Measurements from ENCODE around the gene CYTL1. TPM values are rescaled to one million over a fixed set of nuclear protein-coding genes. Genes with fewer than 3 reads are reported as not detected.
A peak's percentile ranks its signal among the peaks of the same experiment; 100 is the strongest.

The CYTL1 gene
- total and polyA plus RNA-seq, 2 of the 4 experiments (the other 2 are of a cell fraction): 1.3 to 7.4 TPM

DNA sequence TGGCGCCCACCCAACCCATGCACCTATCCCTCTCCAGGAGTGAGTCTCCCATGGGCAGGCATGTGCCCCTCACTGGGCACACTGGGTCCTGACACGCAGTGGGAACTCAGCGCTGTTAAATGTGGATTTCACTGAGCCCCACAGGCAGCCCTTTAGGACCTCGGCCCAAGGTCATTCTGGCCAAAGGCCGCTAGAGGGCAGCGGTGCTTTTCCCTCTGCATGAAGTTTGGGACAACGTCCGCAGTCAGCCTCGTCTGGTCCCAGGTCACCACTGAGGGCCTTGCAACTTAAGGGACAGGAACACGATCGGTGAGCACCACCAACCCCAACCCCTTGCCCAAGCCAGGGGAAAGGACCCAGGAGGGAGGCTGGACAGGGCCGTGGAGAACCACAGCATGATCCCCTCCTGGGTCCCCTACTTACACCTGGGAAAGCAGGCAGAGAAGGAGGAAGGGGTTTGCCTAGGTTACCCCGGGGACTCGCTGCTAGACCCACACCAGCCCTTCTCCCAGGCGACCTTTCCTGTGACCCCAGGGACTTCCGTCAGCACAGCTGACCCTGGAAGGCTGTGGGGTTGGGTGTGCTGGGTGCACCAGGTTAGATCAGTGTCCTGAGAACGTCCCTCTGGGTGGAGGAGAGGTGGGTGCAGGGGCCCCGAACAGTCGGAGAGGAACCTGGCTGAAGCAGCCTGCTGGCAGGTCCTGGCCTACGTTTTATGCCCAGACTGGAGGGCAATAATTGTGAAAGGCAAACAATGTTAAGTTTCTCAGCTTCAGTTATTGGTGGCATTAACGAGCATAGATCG, 24.0 kb downstream of the CYTL1 start:
- dilution Hi-C loops (cut with HindIII; ENCODE audit: low sequenced_read_pairs, unreplicated experiment): no loop called here

More for the DNA sequence above, 24.0 kb downstream of the CYTL1 start:
- no TSS peak for BruUV-seq (replicated peaks)
- no peak overlapping the region for H3K18ac ChIP-seq (ENCODE audit: low read depth, low read length)
- H2AK9ac ChIP-seq (replicated peaks; ENCODE audit: low read depth, low read length, poor library complexity): peak overlapping the region; percentile 90
- H3K4me2 ChIP-seq (ENCODE audit: low read depth, low read length): no peak overlapping the region
- no peaks in the 10 kb centered on the region for H3K36me3 ChIP-seq (ENCODE audit: control insufficient read depth, insufficient read depth, low read length)
- peaks cover 12% of the 10 kb centered on the region for H3K4me1 ChIP-seq (ENCODE audit: control insufficient read depth, insufficient read depth, low read length)
- TF ChIP-seq, protein P1, sequence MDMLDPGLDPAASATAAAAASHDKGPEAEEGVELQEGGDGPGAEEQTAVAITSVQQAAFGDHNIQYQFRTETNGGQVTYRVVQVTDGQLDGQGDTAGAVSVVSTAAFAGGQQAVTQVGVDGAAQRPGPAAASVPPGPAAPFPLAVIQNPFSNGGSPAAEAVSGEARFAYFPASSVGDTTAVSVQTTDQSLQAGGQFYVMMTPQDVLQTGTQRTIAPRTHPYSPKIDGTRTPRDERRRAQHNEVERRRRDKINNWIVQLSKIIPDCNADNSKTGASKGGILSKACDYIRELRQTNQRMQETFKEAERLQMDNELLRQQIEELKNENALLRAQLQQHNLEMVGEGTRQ (IDR thresholded peaks at IDR 0.05; ENCODE audit: low read depth, low read length): no peak
- TF ChIP-seq POLR2A (IDR thresholded peaks at IDR 0.05; ENCODE audit: low read depth, low read length) (0 out of 2 replicates have a peak, but pooled peaks have one; percentile 20), RAD21 (IDR thresholded peaks at IDR 0.05; ENCODE audit: low read length) (peak; percentile 92), CHD1 (IDR thresholded peaks at IDR 0.05; ENCODE audit: low read depth, low read length) (no peak), MAZ (IDR thresholded peaks at IDR 0.05; ENCODE audit: borderline replicate concordance, low read depth, low read length) (no peak), RCOR1 (IDR thresholded peaks at IDR 0.05; ENCODE audit: insufficient replicate concordance, low read length) (no peak), SMC3 (IDR thresholded peaks at IDR 0.05; ENCODE audit: low read depth, low read length) (peak; percentile 77)
- TF ChIP-seq, protein P2, sequence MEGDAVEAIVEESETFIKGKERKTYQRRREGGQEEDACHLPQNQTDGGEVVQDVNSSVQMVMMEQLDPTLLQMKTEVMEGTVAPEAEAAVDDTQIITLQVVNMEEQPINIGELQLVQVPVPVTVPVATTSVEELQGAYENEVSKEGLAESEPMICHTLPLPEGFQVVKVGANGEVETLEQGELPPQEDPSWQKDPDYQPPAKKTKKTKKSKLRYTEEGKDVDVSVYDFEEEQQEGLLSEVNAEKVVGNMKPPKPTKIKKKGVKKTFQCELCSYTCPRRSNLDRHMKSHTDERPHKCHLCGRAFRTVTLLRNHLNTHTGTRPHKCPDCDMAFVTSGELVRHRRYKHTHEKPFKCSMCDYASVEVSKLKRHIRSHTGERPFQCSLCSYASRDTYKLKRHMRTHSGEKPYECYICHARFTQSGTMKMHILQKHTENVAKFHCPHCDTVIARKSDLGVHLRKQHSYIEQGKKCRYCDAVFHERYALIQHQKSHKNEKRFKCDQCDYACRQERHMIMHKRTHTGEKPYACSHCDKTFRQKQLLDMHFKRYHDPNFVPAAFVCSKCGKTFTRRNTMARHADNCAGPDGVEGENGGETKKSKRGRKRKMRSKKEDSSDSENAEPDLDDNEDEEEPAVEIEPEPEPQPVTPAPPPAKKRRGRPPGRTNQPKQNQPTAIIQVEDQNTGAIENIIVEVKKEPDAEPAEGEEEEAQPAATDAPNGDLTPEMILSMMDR (conservative IDR thresholded peaks at IDR 0.05; ENCODE audit: low read depth, low read length): peak; percentile 86
- peak overlapping the region; percentile 38 for H2BK20ac ChIP-seq (ENCODE audit: low read depth, low read length)
- H4K20me1 ChIP-seq (ENCODE audit: insufficient read depth, low read length): no peaks in the 10 kb centered on the region
- WGBS, 2 experiments (ENCODE audit: extremely low coverage in 2 of 2, insufficient read length in 1 of 2): no CpG with 5 or more reads among the region's 22 CpGs
- peaks cover 4% of the 10 kb centered on the region; the same call in 1 of the 2 replicates for H3K9me1 ChIP-seq (ENCODE audit: insufficient read depth, low read length)
- 0 out of 2 replicates have a peak overlapping the region, but pooled peaks have one; percentile 38 for H4K91ac ChIP-seq (ENCODE audit: insufficient read depth, low read depth, low read length)
- H3K27ac ChIP-seq (ENCODE audit: insufficient read depth, low read length): no peak overlapping the region
- H3K56ac ChIP-seq (ENCODE audit: extremely low read depth, insufficient read depth, low read length): no peak overlapping the region
- peak overlapping the region; percentile 53 for H2BK120ac ChIP-seq (ENCODE audit: low read depth, low read length)
- H2AFZ ChIP-seq (replicated peaks; ENCODE audit: low read length, poor library complexity): peak overlapping the region; percentile 81
- ATAC-seq (ENCODE audit: low read depth) (peak; percentile 83), DNase-seq (peak; percentile 58)
- no peak overlapping the region; the same call in 1 of the 2 replicates for H3K9ac ChIP-seq (ENCODE audit: low read depth, low read length)
- ChIA-PET POLR2A (ENCODE audit: unreplicated experiment) (no interaction called here), CTCF (interaction anchor here (0.6 kb wide), 1 partner anchor 105 kb away, joined by 3 read pairs; no protein-coding TSS in a partner anchor)
- in situ Hi-C loops (cut with MboI; ENCODE audit: low sequenced_read_pairs) (loop anchor here (5.0 to 10.0 kb wide), 3 partner anchors 147 to 511 kb away; no protein-coding TSS in a partner anchor), intact Hi-C loops (cut with micrococcal nuclease) (loop anchor here (1.0 to 10.0 kb wide), 7 partner anchors 55 to 818 kb away; no protein-coding TSS in a partner anchor)
- H3K14ac ChIP-seq (replicated peaks; ENCODE audit: low read depth, low read length): no peak overlapping the region
- H3K9me3 ChIP-seq (ENCODE audit: control insufficient read depth, insufficient read depth, low read length): no peaks in the 10 kb centered on the region
- no peak overlapping the region for H2BK5ac ChIP-seq (ENCODE audit: low read depth, low read length, poor library complexity, severe bottlenecking)
- H3K4me3 ChIP-seq (ENCODE audit: insufficient read depth, low read depth, low read length): no peak overlapping the region
- H4K8ac ChIP-seq (ENCODE audit: low read depth in 2 of 2, low read length in 2 of 2): peak overlapping the region in 1 of 2 experiments; percentile 56; a peak in 1 of 4 replicates
- no peaks in the 10 kb centered on the region; the same call in 1 of the 2 replicates for H3K27me3 ChIP-seq (ENCODE audit: control insufficient read depth, insufficient read depth, low read length)
- peak overlapping the region; percentile 46; the same call in 1 of the 2 replicates for H3K4ac ChIP-seq (ENCODE audit: low read depth, low read length)
- no peak overlapping the region for H2BK15ac ChIP-seq (ENCODE audit: low read depth, low read length)
- no peak overlapping the region; the same call in 1 of the 2 replicates for H4K5ac ChIP-seq (ENCODE audit: low read depth, low read length)
- H3K23ac ChIP-seq (ENCODE audit: low read depth, low read length): no peak overlapping the region
- H2AK5ac ChIP-seq (ENCODE audit: low read depth, low read length): peak overlapping the region; percentile 6; the same call in 1 of the 2 replicates
- H3K79me1 ChIP-seq (ENCODE audit: low read depth in 1 of 2, low read length in 2 of 2): no peaks in the 10 kb centered on the region
